Mesendoderm (in vitro differentiated cells): ENCODE measurements around the gene CACNB2.

Experiments used
- DNase-seq: peaks from one replicate; pipeline ENCODE4 v3.0.0; 2013
- H2AK5ac ChIP-seq: 2 replicates; pipeline ENCODE4 v1.6.1; 2013; ENCODE audit warnings: low read length, inconsistent platforms
- H2BK120ac ChIP-seq: 2 replicates; pipeline ENCODE4 v1.6.1; 2013; ENCODE audit warnings: low read depth, mild to moderate bottlenecking, low read length, moderate library complexity, mixed read lengths
- H2BK15ac ChIP-seq: replicated peaks from 2 replicates; pipeline ENCODE4 v1.6.1; 2013; ENCODE audit warnings: low read depth, mild to moderate bottlenecking, moderate library complexity
- H2BK5ac ChIP-seq: 2 replicates; pipeline ENCODE4 v1.6.1; 2013; ENCODE audit warnings: low read length, inconsistent platforms
- H3K18ac ChIP-seq: 2 replicates; pipeline ENCODE4 v1.6.1; 2013; ENCODE audit warnings: mild to moderate bottlenecking, low read length, mixed read lengths
- H3K23ac ChIP-seq: one replicate; pipeline ENCODE4 v1.6.1; 2013; ENCODE audit warnings: low read length
- H3K27ac ChIP-seq: 2 replicates; pipeline ENCODE4 v1.5.1; 2013; ENCODE audit warnings: low read depth, mild to moderate bottlenecking, inconsistent platforms, low read length, moderate library complexity
- H3K27me3 ChIP-seq: 2 replicates; pipeline ENCODE4 v1.6.1; 2013; ENCODE audit warnings: low read length, control low read depth, mild to moderate bottlenecking, inconsistent platforms; ENCODE audit not compliant: insufficient read depth, poor library complexity
- H3K36me3 ChIP-seq: 2 replicates; pipeline ENCODE4 v1.6.1; 2013; ENCODE audit warnings: low read length, inconsistent platforms; ENCODE audit not compliant: control insufficient read depth, insufficient read depth
- H3K4ac ChIP-seq: one replicate; pipeline ENCODE4 v1.6.1; 2013; ENCODE audit warnings: low read depth, mild to moderate bottlenecking, low read length, moderate library complexity
- H3K4me1 ChIP-seq: 2 replicates; pipeline ENCODE4 v1.6.1; 2013; ENCODE audit warnings: low read depth, low read length, inconsistent platforms; ENCODE audit not compliant: control insufficient read depth
- H3K4me2 ChIP-seq: 2 replicates; pipeline ENCODE4 v1.6.1; 2013; ENCODE audit warnings: low read length
- H3K4me3 ChIP-seq: 2 replicates; pipeline ENCODE4 v1.5.1; 2013; ENCODE audit warnings: mild to moderate bottlenecking, low read length
- H3K56ac ChIP-seq: one replicate; pipeline ENCODE4 v1.6.1; 2013; ENCODE audit warnings: low read length
- H3K79me1 ChIP-seq: 2 replicates; pipeline ENCODE4 v1.6.1; 2013; ENCODE audit warnings: low read length, inconsistent platforms
- H3K79me2 ChIP-seq: 2 replicates; pipeline ENCODE4 v1.6.1; 2013; ENCODE audit warnings: mild to moderate bottlenecking, low read length; ENCODE audit not compliant: control insufficient read depth, insufficient read depth
- H3K9ac ChIP-seq: 2 replicates; pipeline ENCODE4 v1.6.1; 2013; ENCODE audit warnings: low read length, inconsistent platforms
- H4K5ac ChIP-seq: one replicate; pipeline ENCODE4 v1.6.1; 2013; ENCODE audit warnings: low read length
- H4K8ac ChIP-seq: one replicate; pipeline ENCODE4 v1.6.1; 2013; ENCODE audit warnings: low read depth, mild to moderate bottlenecking, control low read depth, low read length, moderate library complexity
- WGBS: extraction: QIAGEN DNeasy Blood & Tissue Kit; methylation state at CpG from one replicate; pipeline ENCODE4 v1.1.7; 2013; ENCODE audit warnings: low lambda C conversion rate, missing lambda C conversion rate; ENCODE audit not compliant: insufficient coverage; ENCODE audit errors: extremely low coverage; 5-methylcytosine and 5-hydroxymethylcytosine counted together

Gene CACNB2

DNA sequence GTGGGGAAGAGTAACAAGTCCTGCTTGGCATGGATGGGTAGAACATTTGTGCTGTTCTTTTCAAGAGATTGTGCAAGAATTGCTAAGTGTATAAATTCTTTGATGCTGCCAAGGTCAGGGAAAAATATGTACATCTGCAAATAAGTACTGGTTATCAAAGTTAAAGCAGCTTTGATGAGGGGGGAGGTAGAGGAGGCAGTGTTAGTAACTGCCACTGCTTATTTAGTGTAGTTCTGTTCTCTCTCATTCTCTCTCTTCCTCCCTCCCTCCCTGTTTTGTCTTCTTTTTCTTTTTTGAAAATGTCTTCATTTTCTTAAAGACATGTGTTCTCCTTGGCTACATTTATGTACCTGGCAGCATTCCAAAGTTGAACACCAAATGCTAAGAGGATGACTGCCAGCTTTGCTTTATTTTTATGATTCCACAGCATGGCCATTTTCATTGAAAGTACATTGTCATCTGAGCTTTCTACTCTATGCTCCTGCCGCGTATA lies 18.6 kb downstream of the CACNB2 start:
- DNase-seq: no peak
- Histone ChIP-seq H3K79me2 (no peaks in the 10 kb centered on the region), H2BK15ac (no peak overlapping the region), H4K5ac (no peak overlapping the region), H2AK5ac (no peak overlapping the region), H3K4me1 (no peaks in the 10 kb centered on the region), H3K23ac (no peak overlapping the region), H2BK120ac (no peak overlapping the region), H3K36me3 (no peaks in the 10 kb centered on the region), H2BK5ac (no peak overlapping the region), H3K4me3 (no peak overlapping the region), H4K8ac (no peak overlapping the region), H3K9ac (no peak overlapping the region), H3K56ac (no peak overlapping the region), H3K4me2 (no peak overlapping the region), H3K27ac (no peak overlapping the region), H3K18ac (no peak overlapping the region), H3K4ac (no peak overlapping the region), H3K79me1 (no peaks in the 10 kb centered on the region), H3K27me3 (no peaks in the 10 kb centered on the region)
- WGBS: no CpG with 5 or more reads among the region's 2 CpGs

DNA sequence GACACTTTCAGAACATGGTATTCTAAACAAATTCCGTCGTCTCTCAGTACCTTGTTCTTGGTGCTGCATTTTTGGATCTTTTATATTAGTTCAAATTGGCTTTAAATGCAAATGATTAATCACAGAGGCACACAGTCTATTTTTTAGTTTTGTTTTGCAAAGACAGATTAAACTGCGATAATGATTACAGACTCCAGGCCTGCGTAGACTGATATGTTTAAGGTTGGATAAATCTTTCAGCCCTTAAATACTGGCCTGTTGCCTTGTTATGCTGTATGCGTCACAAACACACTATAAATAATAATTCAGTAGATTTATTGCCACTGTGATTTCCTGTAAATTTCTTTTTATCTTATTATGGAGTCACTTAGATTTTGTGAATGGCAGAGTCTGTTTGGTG lies 19.3 kb downstream of the CACNB2 start:
- H3K56ac ChIP-seq: no peak overlapping the region
- no peak overlapping the region for H3K4ac ChIP-seq
- H3K27ac ChIP-seq: no peak overlapping the region
- no peaks in the 10 kb centered on the region for H3K79me2 ChIP-seq
- H3K4me1 ChIP-seq: no peaks in the 10 kb centered on the region
- no peak overlapping the region for H3K23ac ChIP-seq
- H2BK120ac ChIP-seq: no peak overlapping the region
- no peak overlapping the region for H4K5ac ChIP-seq
- no CpG with 5 or more reads among the region's 5 CpGs for WGBS
- H3K18ac ChIP-seq: no peak overlapping the region
- H2BK5ac ChIP-seq: no peak overlapping the region
- no peaks in the 10 kb centered on the region for H3K79me1 ChIP-seq
- no peak overlapping the region for H3K9ac ChIP-seq
- no peak overlapping the region for H3K4me3 ChIP-seq
- H3K27me3 ChIP-seq: no peaks in the 10 kb centered on the region
- no peak overlapping the region for H2AK5ac ChIP-seq
- no peak overlapping the region for H2BK15ac ChIP-seq
- no peaks in the 10 kb centered on the region for H3K36me3 ChIP-seq
- H3K4me2 ChIP-seq: no peak overlapping the region
- no peak for DNase-seq
- no peak overlapping the region for H4K8ac ChIP-seq

GRCh38 chr10:18162021-18162627 lies 21.9 kb downstream of the CACNB2 start:
- no peaks in the 10 kb centered on the region for H3K27me3 ChIP-seq
- no peak overlapping the region for H4K5ac ChIP-seq
- H3K9ac ChIP-seq: no peak overlapping the region
- H3K27ac ChIP-seq: no peak overlapping the region
- no peaks in the 10 kb centered on the region for H3K36me3 ChIP-seq
- DNase-seq: no peak
- H3K79me1 ChIP-seq: no peaks in the 10 kb centered on the region
- no peak overlapping the region for H2BK15ac ChIP-seq
- H3K56ac ChIP-seq: no peak overlapping the region
- no peak overlapping the region for H2BK5ac ChIP-seq
- no peak overlapping the region for H2AK5ac ChIP-seq
- H3K79me2 ChIP-seq: no peaks in the 10 kb centered on the region
- H3K18ac ChIP-seq: no peak overlapping the region
- no CpG with 5 or more reads among the region's 7 CpGs for WGBS
- H3K23ac ChIP-seq: no peak overlapping the region
- H2BK120ac ChIP-seq: no peak overlapping the region
- H4K8ac ChIP-seq: no peak overlapping the region
- no peak overlapping the region for H3K4me2 ChIP-seq
- no peak overlapping the region for H3K4me3 ChIP-seq
- no peaks in the 10 kb centered on the region for H3K4me1 ChIP-seq
- no peak overlapping the region for H3K4ac ChIP-seq

- H4K8ac ChIP-seq: no peak overlapping the region
- H2BK5ac ChIP-seq: no peak overlapping the region
- H2BK120ac ChIP-seq: no peak overlapping the region
- no peak overlapping the region for H3K23ac ChIP-seq
- no peak overlapping the region for H3K18ac ChIP-seq
- no peak overlapping the region for H3K9ac ChIP-seq
- no peak for DNase-seq
- no peak overlapping the region for H4K5ac ChIP-seq
- H3K4me3 ChIP-seq: no peak overlapping the region
- no peaks in the 10 kb centered on the region for H3K4me1 ChIP-seq
- no peak overlapping the region for H2BK15ac ChIP-seq
- no peak overlapping the region for H3K4me2 ChIP-seq
- H3K4ac ChIP-seq: no peak overlapping the region
- H3K36me3 ChIP-seq: no peaks in the 10 kb centered on the region
- no peaks in the 10 kb centered on the region for H3K27me3 ChIP-seq
- no peaks in the 10 kb centered on the region for H3K79me1 ChIP-seq
- H3K56ac ChIP-seq: no peak overlapping the region
- WGBS: no CpG with 5 or more reads among the region's 4 CpGs
- H3K27ac ChIP-seq: no peak overlapping the region
- H2AK5ac ChIP-seq: no peak overlapping the region
- no peaks in the 10 kb centered on the region for H3K79me2 ChIP-seq
These were observed 23.9 kb downstream of the CACNB2 start for GRCh38 chr10:18164093-18164492.

DNA sequence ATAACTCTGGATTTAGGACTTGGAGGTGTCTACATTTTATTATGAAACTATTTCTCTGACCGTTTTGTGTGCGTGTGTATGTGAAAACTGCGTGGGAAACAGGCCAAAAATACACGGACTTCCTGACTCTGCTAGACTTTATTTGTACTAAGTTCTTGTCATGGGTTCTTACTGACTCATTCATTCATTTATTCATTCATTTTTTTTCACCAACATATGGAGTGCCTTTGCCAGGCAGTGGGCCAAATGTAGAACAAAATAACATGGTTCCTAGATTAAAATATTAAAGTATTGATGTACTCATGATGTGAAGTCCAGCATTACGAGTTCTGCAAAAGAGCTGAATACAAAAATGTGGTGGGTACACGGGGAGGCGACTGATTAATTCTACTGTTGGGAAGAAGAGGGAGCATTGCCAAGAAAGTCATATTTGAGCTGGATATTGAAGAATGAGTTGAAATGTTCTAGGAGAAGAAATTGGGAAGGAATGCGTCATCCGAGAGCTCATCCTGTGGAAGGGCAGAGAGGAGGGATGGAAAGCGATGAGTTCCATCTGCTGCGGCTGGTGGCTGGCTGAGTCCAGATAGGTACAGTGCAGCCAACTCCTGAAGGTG lies 24.6 kb downstream of the CACNB2 start:
- Histone ChIP-seq H3K9ac (no peak overlapping the region), H2AK5ac (no peak overlapping the region), H3K27me3 (no peaks in the 10 kb centered on the region), H3K4me1 (no peaks in the 10 kb centered on the region), H4K8ac (no peak overlapping the region), H3K4me2 (no peak overlapping the region), H3K4me3 (no peak overlapping the region), H2BK15ac (no peak overlapping the region), H3K79me2 (no peaks in the 10 kb centered on the region), H3K79me1 (no peaks in the 10 kb centered on the region), H3K56ac (no peak overlapping the region), H3K18ac (no peak overlapping the region), H2BK5ac (no peak overlapping the region), H3K23ac (no peak overlapping the region), H3K27ac (no peak overlapping the region), H3K4ac (no peak overlapping the region), H2BK120ac (no peak overlapping the region), H4K5ac (no peak overlapping the region), H3K36me3 (no peaks in the 10 kb centered on the region)
- no peak for DNase-seq
- no CpG with 5 or more reads among the region's 11 CpGs for WGBS
